Stromal cell of bone marrow (primary cell): ENCODE results near the gene SPAG16.
"Not testable (repeated sequence)": the region's sequence is repeated elsewhere in the genome, so short reads cannot be mapped to it uniquely, and the experiment has no call there.

ENCODE experiments used
- DNase-seq: peaks from one replicate; pipeline ENCODE4 v3.0.0-alpha.2; 2012; ENCODE audit warnings: low read depth

Gene SPAG16

DNA sequence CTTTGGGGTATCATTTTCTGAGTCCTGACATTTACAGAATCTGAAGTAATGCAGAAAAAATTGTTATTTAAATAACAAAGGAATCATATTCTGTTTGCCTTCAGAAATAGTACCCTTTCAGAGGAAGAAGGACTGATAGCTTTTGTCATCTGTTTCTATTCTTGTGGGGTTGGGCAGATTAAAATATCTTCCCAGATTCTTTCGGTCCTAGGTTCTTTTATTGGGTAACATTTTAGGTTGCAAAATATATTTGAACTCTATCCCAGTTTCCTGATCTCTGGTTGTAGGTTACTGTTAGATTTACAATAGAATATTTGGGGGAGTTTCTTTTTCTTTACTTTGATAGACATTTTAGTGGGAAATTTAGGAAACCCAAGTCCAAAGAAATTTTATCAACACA is 550.5 kb downstream of the SPAG16 start:
- peak; percentile 22 for DNase-seq

- no peak for DNase-seq
These were observed 562.6 kb downstream of the SPAG16 start for GRCh38 chr2:213846856-213847255.

- DNase-seq, result no peak
These were observed 563.1 kb downstream of the SPAG16 start for GRCh38 chr2:213847316-213847715.

- peak; percentile 24 for DNase-seq
These were observed 564.4 kb downstream of the SPAG16 start for GRCh38 chr2:213848631-213849030.

DNA sequence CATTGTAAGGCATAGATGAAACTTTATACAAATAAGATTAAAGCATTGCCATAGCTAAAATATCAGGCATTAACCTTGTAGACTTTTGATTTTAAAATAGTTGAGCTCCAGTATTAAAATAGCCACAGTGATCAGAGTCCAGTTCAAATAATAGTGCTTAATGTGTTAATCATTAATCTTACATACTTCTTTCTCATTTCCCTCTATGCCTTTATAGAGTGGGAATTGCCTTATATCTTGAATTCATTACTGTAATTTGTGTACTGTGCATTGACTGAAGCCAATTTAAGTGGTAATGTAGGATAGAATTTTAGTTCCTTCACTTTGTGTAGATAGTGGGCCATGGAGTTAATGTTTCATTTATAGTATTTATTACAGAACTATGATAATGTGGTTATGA is 577.4 kb downstream of the SPAG16 start:
- DNase-seq, result no peak

DNA sequence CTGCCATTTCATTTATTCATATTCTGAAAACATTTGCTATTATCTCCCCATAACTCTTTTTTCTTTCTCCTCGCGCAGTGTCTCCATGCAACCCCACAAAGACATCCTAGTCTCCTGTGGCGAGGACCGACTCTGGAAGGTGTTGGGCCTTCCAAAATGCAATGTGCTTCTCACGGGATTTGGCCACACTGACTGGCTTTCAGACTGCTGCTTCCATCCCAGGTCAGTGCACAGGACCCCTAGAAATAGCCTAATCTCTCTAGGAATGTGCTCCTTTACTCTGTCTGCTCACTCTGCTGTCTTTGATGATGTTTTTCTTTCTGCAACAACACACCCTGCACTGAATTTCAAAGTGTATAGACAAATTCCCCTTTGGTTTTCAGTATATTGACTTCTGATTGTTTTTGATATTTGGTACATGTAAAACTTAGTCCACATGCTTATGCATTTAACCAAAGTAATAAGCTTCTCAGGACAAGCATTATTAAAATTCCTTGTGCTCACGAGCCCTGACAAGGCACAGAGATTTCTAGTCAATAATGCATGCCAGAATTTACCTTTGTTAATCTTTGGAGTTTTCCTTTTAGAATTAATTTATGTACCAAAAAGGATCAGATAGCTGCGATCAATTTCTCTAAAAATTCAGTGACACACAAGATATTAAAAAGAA is 578.3 kb downstream of the SPAG16 start:
- no peak for DNase-seq

DNA sequence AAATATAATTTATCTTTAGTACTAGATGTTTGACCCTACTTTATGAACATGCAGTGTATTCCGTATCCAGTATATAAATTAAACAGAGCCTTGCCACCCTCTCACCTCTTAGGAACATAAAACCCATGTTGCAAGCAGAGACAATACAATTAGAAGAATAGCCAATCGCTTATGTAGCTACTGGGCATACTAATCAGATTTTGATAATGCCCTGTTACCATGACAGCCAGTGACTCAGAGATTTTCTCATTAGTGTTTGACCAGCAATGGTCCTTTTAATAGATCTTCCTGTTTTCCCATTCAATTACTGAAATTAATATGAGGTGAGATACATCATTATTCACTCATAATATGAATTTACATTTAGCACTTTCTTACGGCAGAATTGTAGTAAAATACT is 579.3 kb downstream of the SPAG16 start:
- DNase-seq, result no peak

- no peak for DNase-seq
These were observed 584.3 kb downstream of the SPAG16 start for GRCh38 chr2:213868526-213868925.

GRCh38 chr2:213885485-213885884 is 601.2 kb downstream of the SPAG16 start:
- DNase-seq, result no peak

- DNase-seq, result no peak
These were observed 630.2 kb downstream of the SPAG16 start for GRCh38 chr2:213914510-213914909.

DNA sequence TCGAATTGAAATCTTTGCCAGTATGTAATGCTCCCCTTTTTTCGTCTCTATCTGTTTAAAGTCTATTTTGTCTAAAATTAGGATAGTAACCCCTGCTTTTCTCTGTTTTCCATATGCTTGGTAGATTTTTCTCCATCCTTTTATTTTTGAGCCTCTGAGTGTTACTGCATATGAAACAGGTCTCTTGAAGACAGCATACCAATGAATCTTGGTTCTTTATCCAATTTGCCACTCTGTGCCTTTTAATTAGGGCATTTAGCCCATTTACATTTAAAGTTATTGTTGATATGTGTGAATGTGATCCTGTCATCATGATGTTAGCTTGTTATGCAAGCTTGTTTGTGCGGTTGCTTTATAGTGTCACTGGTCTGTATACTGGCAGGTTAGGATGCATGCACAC is 635.8 kb downstream of the SPAG16 start:
- no peak for DNase-seq

GRCh38 chr2:213923543-213923942 is 639.3 kb downstream of the SPAG16 start:
- no peak for DNase-seq

DNA sequence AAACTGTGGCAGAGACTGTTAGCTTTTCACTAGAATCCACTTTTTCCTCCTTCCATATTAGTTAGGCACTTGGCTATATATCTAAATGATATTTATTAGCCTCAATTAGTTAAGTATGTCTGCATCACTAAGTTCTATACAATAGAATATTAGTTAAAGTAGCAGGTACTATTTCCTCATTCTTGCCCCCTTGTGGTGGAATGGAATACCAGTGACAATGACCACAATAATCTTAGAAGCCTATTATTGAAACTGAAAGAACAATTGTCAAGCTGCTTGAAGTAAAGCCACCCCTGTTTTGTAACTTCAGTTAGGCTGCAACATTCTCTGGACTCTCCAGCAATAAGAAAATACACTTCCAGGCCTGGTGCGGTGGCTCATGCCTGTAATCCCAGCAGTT is 650.3 kb downstream of the SPAG16 start:
- peak; percentile 6 for DNase-seq

DNA sequence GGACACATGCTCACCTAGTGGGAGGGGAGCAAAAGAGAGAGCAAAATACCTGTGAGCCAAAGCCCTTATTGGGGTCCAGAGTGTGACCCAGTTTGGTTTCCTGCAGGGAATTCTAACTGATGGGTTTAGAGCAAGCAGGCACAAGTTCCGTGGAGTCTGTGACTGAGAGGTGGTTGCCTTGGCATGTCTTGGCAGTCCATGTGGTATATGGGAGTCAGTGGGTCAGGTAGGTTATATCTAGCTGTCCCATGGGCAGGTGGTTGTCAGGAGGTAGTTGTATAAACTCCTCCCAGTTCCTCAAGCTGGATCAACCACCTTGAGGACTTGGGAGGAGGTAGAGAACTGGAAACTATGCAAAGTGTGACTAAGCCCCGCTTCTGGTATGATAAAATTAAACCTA is 673.8 kb downstream of the SPAG16 start:
- DNase-seq, result no peak

DNA sequence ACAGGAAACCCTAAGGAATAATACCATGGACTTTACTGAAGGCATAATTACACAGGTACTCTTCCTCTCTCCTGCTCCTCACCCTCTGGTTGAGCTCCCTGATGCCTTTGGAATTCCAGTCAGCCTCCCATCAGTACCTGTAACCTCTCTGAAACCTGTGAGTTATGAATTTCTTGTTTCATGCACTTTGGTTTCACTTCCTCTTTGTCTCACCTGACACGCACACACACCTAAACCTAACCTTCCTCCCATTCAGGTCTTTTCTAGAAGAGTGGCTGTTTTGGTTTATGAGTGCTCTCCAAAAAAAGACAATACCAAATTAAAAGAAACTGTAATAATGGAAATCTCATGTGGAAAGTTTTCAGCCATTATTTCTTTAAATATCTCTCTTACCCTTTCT is 675.3 kb downstream of the SPAG16 start:
- no peak for DNase-seq

- DNase-seq, result no peak
These were observed 687.3 kb downstream of the SPAG16 start for GRCh38 chr2:213971536-213971935.

- no peak for DNase-seq
These were observed 696.6 kb downstream of the SPAG16 start for GRCh38 chr2:213980883-213981282.

GRCh38 chr2:213989207-213989606 is 704.9 kb downstream of the SPAG16 start:
- DNase-seq, result no peak

GRCh38 chr2:213991453-213992108 is 707.3 kb downstream of the SPAG16 start:
- DNase-seq, result no peak

GRCh38 chr2:213995400-213996105 is 711.3 kb downstream of the SPAG16 start:
- DNase-seq, result peak; percentile 81

DNA sequence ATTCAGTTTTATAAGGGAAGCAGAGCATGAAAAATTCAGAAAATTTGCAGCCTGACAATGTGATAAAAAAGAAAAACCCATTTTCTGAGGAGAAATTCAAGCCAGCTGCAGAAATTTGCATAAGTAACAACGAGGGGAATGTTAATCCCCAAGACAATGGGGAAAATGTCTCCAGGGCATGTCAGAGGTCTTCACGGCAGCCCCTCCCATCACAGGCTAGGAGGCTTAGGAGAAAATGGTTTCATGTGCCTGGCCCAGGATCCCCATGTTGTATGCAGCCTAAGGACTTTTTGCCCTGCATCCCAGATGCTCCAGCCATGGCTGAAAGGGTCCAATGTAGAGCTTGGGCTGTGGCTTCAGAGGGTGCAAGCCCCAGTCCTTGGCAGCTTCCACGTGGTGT is 714.7 kb downstream of the SPAG16 start:
- DNase-seq, result not testable (repeated sequence)

DNA sequence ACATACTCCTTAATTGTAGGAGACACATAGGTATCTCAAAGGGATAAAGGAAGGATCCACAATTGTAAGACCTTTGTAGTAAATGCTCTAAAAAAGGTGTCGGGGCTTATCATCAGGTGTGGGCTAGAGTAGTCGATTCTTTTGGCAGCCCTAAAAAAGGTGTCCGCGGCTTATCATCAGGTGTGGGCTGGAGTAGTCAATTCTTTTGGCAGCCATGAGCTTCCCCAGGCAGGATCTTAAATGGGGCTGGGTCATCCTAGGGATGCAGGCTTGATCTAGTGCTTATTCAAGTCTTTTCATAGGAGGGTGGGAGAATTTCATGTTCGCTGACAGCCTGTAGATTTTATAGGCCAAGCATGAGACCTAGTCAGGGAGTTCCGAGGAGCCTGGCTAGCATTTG is 720.2 kb downstream of the SPAG16 start:
- no peak for DNase-seq

DNA sequence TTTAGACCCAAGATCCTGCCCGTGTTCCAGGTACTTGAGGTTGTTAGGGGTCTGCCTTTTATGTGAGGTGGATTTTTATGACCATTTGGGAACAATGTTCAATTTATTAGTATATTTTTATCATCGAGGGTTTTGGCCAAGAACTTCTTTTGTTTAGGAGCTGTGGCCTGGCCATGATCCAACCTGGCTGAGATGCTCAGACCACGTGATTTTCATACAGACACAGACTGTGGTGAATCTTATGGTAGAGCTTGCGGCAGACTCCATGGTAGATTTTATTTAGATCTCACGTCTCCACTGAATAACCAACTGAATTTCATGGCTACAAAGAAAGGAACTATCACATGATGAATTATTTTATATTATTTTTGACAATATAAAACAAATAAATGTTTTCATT is 721.1 kb downstream of the SPAG16 start:
- DNase-seq, result no peak
